Natural killer cell treated with Interleukin-12 subunit alpha and Interleukin-12 subunit beta and Interleukin-15 and Interleukin-18, amount 100 ng/mL, for 72 hours (primary cell): ENCODE results near the gene COQ3. TPM values are rescaled to one million over a fixed set of nuclear protein-coding genes. Genes with fewer than 3 reads are reported as not detected.

ENCODE experiments used
- ATAC-seq, 2 donors: fragments of 150-1000 bp; cut with Tn5 transposase in 1 of 2; sonication (Bioruptor Pico), chemical (Tn5 transposase) in 1 of 2; 2 replicates each; pipeline ENCODE4 v1.10.0; 2021
- DNase-seq: peaks from one replicate; pipeline ENCODE4 v3.0.0; 2022; ENCODE audit warnings: low spot score
- H3K27ac Mint-ChIP-seq, 2 donors: 1 replicate in 1 of 2; 2 replicates in 1 of 2; pipeline ENCODE4 v1.8.0; 2022; ENCODE audit warnings: mixed read lengths in 2 of 2, mild to moderate bottlenecking in 1 of 2, moderate library complexity in 1 of 2
- H3K27me3 Mint-ChIP-seq, 2 donors: 1 replicate in 1 of 2; 2 replicates in 1 of 2; pipeline ENCODE4 v1.8.0; 2022; ENCODE audit warnings: mixed read lengths in 2 of 2
- H3K36me3 Mint-ChIP-seq: one replicate; pipeline ENCODE4 v1.8.0; 2022; ENCODE audit warnings: mixed read lengths
- H3K4me1 Mint-ChIP-seq, 2 donors: 1 replicate in 1 of 2; 2 replicates in 1 of 2; pipeline ENCODE4 v1.8.0; 2022; ENCODE audit warnings: low read depth in 2 of 2, mixed read lengths in 2 of 2, mild to moderate bottlenecking in 1 of 2
- H3K4me3 Mint-ChIP-seq: one replicate; pipeline ENCODE4 v1.8.0; 2022; ENCODE audit warnings: mixed read lengths
- H3K9me3 Mint-ChIP-seq: 2 replicates; pipeline ENCODE4 v1.8.0; 2022; ENCODE audit warnings: mixed read lengths
- total RNA-seq, 2 donors: library from RNA; stranded (reverse); gene quantifications; one replicate each; pipeline ENCODE4 v1.2.3, GENCODE V29; 2022

COQ3 gene, protein sequence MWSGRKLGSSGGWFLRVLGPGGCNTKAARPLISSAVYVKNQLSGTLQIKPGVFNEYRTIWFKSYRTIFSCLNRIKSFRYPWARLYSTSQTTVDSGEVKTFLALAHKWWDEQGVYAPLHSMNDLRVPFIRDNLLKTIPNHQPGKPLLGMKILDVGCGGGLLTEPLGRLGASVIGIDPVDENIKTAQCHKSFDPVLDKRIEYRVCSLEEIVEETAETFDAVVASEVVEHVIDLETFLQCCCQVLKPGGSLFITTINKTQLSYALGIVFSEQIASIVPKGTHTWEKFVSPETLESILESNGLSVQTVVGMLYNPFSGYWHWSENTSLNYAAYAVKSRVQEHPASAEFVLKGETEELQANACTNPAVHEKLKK
- total RNA-seq, result 10 to 100 TPM in 1 of 2 donors, 1 to 10 TPM in 1; 7.9 to 12.5 TPM

DNA sequence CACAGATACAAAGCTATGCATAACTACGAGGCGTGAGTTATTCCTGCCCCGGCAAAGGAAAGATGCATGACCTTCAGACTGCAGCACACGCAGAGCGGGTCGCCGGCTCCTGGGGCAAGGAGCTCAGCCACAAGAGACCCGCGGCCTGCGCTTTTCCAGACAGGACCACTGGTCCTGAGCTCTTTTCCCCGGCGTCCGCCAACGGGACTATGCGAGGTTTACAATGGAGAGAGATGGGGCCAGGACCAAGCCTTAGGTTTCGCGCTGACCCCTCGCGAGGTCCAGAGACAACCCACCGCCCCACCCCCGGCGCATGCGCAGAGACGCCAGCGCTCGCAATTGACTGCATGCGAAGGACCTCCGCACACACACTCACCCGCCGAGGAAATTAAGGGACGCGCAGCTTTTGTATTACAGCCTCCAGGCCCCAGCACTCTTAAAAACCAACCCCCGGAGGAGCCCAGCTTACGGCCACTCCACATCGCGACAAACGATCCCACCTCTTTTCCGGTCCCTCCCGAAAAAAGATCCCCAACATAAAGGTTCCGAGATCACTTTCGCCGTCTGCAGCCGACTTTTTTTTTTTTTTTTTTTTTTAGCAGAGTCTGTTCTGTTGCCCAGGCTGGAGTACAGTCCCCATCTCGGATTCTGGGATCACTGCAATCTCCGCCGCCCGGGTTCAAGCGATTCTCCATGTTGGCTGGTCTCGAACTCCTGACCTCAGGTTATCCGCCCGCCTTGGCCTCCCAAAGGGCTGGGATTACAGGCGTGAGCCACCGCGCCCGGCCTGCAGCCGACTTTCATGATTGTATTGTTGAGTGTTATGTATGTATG is at the start of gene COQ3:
Gene COQ3, minus strand, starts transcription at position 498 of the 834 bp plus-strand sequence. Its CDS starts 16 bp downstream, at position 482.
- H3K27me3 Mint-ChIP-seq, result no peaks in the 10 kb centered on the region
- DNase-seq, result peak; percentile 81
- peaks cover 5 to 11% of the 10 kb centered on the region in 2 donors for H3K4me1 Mint-ChIP-seq
- ATAC-seq, result peak; percentile 88 to 91
- no peaks in the 10 kb centered on the region for H3K36me3 Mint-ChIP-seq
- peak within 1 kb of the TSS; percentile 91 for H3K4me3 Mint-ChIP-seq
- H3K27ac Mint-ChIP-seq, result peak within 1 kb of the TSS; percentile 86 to 93
- H3K9me3 Mint-ChIP-seq, result no peaks in the 10 kb centered on the region

- no peak for ATAC-seq
- Mint-ChIP-seq H3K4me3 (no peak overlapping the region), H3K27ac (no peak overlapping the region), H3K27me3 (no peaks in the 10 kb centered on the region), H3K36me3 (no peaks in the 10 kb centered on the region), H3K9me3 (no peaks in the 10 kb centered on the region), H3K4me1 (no peaks in the 10 kb centered on the region)
- DNase-seq, result no peak
Measured at GRCh38 chr6:99434702-99435530, 40.9 kb upstream of the COQ3 start.

- H3K27ac Mint-ChIP-seq, result no peak overlapping the region
- H3K4me3 Mint-ChIP-seq, result no peak overlapping the region
Measured at GRCh38 chr6:99432877-99433276, 38.9 kb upstream of the COQ3 start.

DNA sequence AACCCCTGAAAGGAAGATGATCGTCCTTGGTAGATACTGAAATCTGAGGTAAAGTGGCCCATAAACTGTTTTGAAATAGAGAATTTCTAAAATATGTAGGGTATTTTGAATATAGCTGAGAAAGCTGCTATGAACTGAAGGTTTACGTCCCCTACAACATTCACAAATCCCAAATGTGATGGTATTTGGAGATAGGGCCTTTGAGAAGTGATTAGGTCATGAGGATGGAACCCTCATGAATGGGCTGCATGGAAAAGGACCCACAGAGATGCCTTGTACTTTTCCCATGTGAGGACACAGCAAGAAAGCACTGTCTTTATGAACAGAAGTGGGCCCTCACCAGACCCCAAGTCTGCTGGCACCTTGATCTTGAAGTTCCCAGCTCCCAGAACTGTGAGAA is 37.9 kb upstream of the COQ3 start:
- no peak for DNase-seq
- H3K36me3 Mint-ChIP-seq, result no peaks in the 10 kb centered on the region
- no peak for ATAC-seq

More at GRCh38 chr6:99432877-99433276, 38.9 kb upstream of the COQ3 start:
- DNase-seq, result no peak
- H3K36me3 Mint-ChIP-seq, result no peaks in the 10 kb centered on the region
- H3K4me1 Mint-ChIP-seq, result no peaks in the 10 kb centered on the region
- H3K27me3 Mint-ChIP-seq, result no peaks in the 10 kb centered on the region
- no peak for ATAC-seq
- no peaks in the 10 kb centered on the region for H3K9me3 Mint-ChIP-seq

DNA sequence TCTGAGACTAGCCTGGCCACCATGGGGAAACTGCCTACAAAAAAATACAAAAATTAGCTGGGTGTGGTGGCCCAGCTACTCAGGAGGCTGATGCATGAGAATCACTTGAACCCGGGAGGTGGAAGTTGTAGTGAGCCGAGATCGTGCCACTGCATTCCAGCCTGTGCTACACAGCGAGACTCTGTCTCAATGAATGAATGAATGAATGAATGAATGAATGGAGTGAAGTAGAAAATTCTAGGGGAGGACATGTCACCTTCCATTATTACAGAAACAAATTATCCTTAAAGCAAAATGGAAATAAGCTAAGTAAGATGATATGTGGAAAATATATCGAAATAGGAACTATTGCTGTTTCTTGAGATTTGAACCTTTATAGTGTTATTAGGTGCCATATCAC is 34.0 kb upstream of the COQ3 start:
- no peak for ATAC-seq
- Mint-ChIP-seq H3K36me3 (peaks cover 6% of the 10 kb centered on the region), H3K4me1 (peaks cover 28 to 36% of the 10 kb centered on the region in 2 donors), H3K27ac (no peak overlapping the region), H3K27me3 (no peaks in the 10 kb centered on the region), H3K4me3 (no peak overlapping the region), H3K9me3 (no peaks in the 10 kb centered on the region)
- no peak for DNase-seq

More for the DNA sequence above, 37.9 kb upstream of the COQ3 start:
- no peak overlapping the region for H3K27ac Mint-ChIP-seq
- H3K4me3 Mint-ChIP-seq, result no peak overlapping the region
- no peaks in the 10 kb centered on the region for H3K27me3 Mint-ChIP-seq
- H3K4me1 Mint-ChIP-seq, result peaks cover 4 to 6% of the 10 kb centered on the region in 2 donors
- H3K9me3 Mint-ChIP-seq, result no peaks in the 10 kb centered on the region

DNA sequence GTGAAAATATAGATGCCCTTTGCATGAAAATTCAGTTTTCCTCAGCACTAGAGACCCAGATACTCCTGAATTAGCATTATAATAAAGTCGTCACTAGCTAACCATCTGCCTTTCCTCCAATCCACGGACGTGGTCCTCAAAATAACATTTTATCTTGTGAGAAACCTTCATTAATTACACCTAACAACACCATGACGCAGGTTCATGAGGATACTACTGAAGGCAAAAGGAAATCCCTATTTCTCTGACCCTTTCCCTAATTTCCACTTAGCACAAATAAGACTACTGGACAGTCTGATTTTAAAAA is 32.4 kb upstream of the COQ3 start:
- Mint-ChIP-seq H3K9me3 (no peaks in the 10 kb centered on the region), H3K4me3 (peak overlapping the region; percentile 93), H3K4me1 (peaks cover 38 to 51% of the 10 kb centered on the region in 2 donors), H3K27ac (peak overlapping the region; percentile 96), H3K36me3 (peaks cover 6% of the 10 kb centered on the region), H3K27me3 (no peaks in the 10 kb centered on the region)
- ATAC-seq (no peak), DNase-seq (no peak)

- ATAC-seq, result peak; percentile 68 to 72
- Mint-ChIP-seq H3K4me1 (peaks cover 44 to 56% of the 10 kb centered on the region in 2 donors), H3K9me3 (no peaks in the 10 kb centered on the region), H3K27me3 (no peaks in the 10 kb centered on the region), H3K27ac (peak overlapping the region; percentile 96), H3K4me3 (peak overlapping the region; percentile 93), H3K36me3 (peaks cover 6% of the 10 kb centered on the region)
- DNase-seq, result peak; percentile 76
Measured at GRCh38 chr6:99425647-99426450, 31.9 kb upstream of the COQ3 start.

GRCh38 chr6:99424761-99425646 is 31.0 kb upstream of the COQ3 start, which contains the start of gene PNISR:
TSS of gene PNISR (minus strand) at chr6:99425308. CDS start at chr6:99414659, 10,649 bp downstream.
- no peaks in the 10 kb centered on the region for H3K27me3 Mint-ChIP-seq
- H3K27ac Mint-ChIP-seq, result peak within 1 kb of the TSS; percentile 96
- DNase-seq (peak; percentile 92), ATAC-seq (peak; percentile 92 to 94)
- H3K4me1 Mint-ChIP-seq, result peaks cover 44 to 64% of the 10 kb centered on the region in 2 donors
- peaks cover 6% of the 10 kb centered on the region for H3K36me3 Mint-ChIP-seq
- H3K9me3 Mint-ChIP-seq, result no peaks in the 10 kb centered on the region
- H3K4me3 Mint-ChIP-seq, result peak within 1 kb of the TSS; percentile 93

- peaks cover 44 to 65% of the 10 kb centered on the region in 2 donors for H3K4me1 Mint-ChIP-seq
- ATAC-seq (no peak), DNase-seq (no peak)
- peak overlapping the region; percentile 96 for H3K27ac Mint-ChIP-seq
- no peaks in the 10 kb centered on the region for H3K9me3 Mint-ChIP-seq
- H3K27me3 Mint-ChIP-seq, result no peaks in the 10 kb centered on the region
- H3K36me3 Mint-ChIP-seq, result peaks cover 6% of the 10 kb centered on the region
- peak overlapping the region; percentile 93 for H3K4me3 Mint-ChIP-seq
Measured at GRCh38 chr6:99424022-99424421, 30.0 kb upstream of the COQ3 start.

- ATAC-seq, result no peak
- H3K4me3 Mint-ChIP-seq, result peak overlapping the region; percentile 93
Measured at GRCh38 chr6:99422912-99423311, 28.9 kb upstream of the COQ3 start.

GRCh38 chr6:99416892-99417767 is 23.1 kb upstream of the COQ3 start:
- Mint-ChIP-seq H3K27ac (peak overlapping the region; percentile 33 to 37), H3K27me3 (no peaks in the 10 kb centered on the region), H3K36me3 (peaks cover 5% of the 10 kb centered on the region), H3K4me3 (peak overlapping the region; percentile 65), H3K4me1 (peaks cover 28 to 55% of the 10 kb centered on the region in 2 donors), H3K9me3 (no peaks in the 10 kb centered on the region)
- no peak for DNase-seq
- peak in 1 of 2 donors; percentile 54 for ATAC-seq

More at GRCh38 chr6:99422912-99423311, 28.9 kb upstream of the COQ3 start:
- peaks cover 6% of the 10 kb centered on the region for H3K36me3 Mint-ChIP-seq
- H3K27me3 Mint-ChIP-seq, result no peaks in the 10 kb centered on the region
- H3K4me1 Mint-ChIP-seq, result peaks cover 48 to 71% of the 10 kb centered on the region in 2 donors
- H3K9me3 Mint-ChIP-seq, result no peaks in the 10 kb centered on the region
- peak overlapping the region in 1 of 2 donors; percentile 96 for H3K27ac Mint-ChIP-seq
- DNase-seq, result no peak
